Heart left ventricle (tissue), 13 donors: Measurements from ENCODE around the gene CTCFL.

Experiments
- POLR2A ChIP-seq, 2 donors: fragments of 450-650 bp; IDR thresholded peaks; one replicate each; pipeline ENCODE4 v1.6.1; 2017; ENCODE audit warnings: antibody characterized with exemption in 2 of 2, mild to moderate bottlenecking in 2 of 2, moderate library complexity in 2 of 2
- TF ChIP-seq, protein P1 (sequence below), 12 donors: fragments of 200-600 bp; sonication (generic) in 4 of 12; IDR thresholded peaks; one replicate each; pipeline versions ENCODE4 v1.5.0 to v1.8.0; 2018 to 2022; ENCODE audit warnings: antibody characterized with exemption in 12 of 12, mild to moderate bottlenecking in 5 of 12
- donor health status: ischemic (EF 13 %, LVEDD 7.1; RV severe dilation, severe dysfunction).
- donor health status: DM: no; HTN: yes; CAD: no.
- donor health status: DM: no; HTN: no; CAD: no.
- donor health status: ischemic (EF 25% LVEDD 6.9; RV normal size, moderate dysfunction).
- donor health status: ischemic (EF 25% LVEDD 5.7; RV mildly dilated, moderate dysfunction).
- donor health status: ischemic (EF 35%, LVEDD 5.7; RV mildly dilated, moderate dysfunction).
- donor health status: nonischemic (EF 11% LVEDD 7.7; RV severe dilation, severe dysfunction).
- donor health status: DM: yes; HTN: yes; CAD: no.
- donor health status: PGD.
- donor health status: ischemic (EF 29% LVEDD 5.4; RV normal size, mild dysfunction).
- donor health status: nonischemic (EF 23%, LVEDD 6.1; RV moderate dilation, normal function).

DNA sequence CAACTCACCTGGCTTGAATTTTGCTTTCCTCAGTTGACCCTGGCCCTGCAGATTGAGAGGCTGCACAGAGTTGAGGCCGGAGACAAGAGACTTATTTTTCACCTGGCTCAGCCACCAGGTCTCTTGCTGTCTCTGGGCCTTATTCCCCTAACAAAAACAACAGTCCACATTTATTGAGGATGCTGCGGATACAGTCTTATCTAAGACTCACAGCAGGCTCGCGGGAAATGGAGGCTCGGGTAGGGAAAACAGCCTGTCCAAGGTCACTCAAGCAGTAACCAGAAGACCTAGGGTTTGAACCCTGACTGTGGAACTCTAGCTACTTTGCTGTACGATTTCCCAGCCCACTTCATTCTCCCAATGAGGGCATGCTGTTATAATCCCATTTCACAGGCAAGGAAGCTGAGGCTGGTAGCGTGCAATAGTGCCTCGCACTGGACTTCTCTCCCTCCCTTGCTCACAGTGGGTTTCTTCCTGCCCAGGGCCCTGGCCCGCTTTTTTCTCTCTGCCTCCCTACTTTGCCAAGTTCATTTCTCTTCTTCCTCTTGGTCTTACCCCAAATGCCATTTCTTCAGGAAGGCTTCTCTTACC, 76.1 kb downstream of the CTCFL start:
- TF ChIP-seq POLR2A (IDR thresholded peaks at IDR 0.05) = no peak
- TF ChIP-seq, protein P1, sequence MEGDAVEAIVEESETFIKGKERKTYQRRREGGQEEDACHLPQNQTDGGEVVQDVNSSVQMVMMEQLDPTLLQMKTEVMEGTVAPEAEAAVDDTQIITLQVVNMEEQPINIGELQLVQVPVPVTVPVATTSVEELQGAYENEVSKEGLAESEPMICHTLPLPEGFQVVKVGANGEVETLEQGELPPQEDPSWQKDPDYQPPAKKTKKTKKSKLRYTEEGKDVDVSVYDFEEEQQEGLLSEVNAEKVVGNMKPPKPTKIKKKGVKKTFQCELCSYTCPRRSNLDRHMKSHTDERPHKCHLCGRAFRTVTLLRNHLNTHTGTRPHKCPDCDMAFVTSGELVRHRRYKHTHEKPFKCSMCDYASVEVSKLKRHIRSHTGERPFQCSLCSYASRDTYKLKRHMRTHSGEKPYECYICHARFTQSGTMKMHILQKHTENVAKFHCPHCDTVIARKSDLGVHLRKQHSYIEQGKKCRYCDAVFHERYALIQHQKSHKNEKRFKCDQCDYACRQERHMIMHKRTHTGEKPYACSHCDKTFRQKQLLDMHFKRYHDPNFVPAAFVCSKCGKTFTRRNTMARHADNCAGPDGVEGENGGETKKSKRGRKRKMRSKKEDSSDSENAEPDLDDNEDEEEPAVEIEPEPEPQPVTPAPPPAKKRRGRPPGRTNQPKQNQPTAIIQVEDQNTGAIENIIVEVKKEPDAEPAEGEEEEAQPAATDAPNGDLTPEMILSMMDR (IDR thresholded peaks at IDR 0.05) = no peak
